ENCODE data around the gene FBL. TPM values are rescaled to one million over a fixed set of nuclear protein-coding genes. Genes with fewer than 3 reads are reported as not detected.
"Not testable (repeated sequence)": the region's sequence is repeated elsewhere in the genome, so short reads cannot be mapped to it uniquely, and the experiment has no call there.

The FBL gene
- 575 and 717 TPM in 2 replicates for total RNA-seq (2014; rRNA removed; shearing (Covaris generic))

DNA sequence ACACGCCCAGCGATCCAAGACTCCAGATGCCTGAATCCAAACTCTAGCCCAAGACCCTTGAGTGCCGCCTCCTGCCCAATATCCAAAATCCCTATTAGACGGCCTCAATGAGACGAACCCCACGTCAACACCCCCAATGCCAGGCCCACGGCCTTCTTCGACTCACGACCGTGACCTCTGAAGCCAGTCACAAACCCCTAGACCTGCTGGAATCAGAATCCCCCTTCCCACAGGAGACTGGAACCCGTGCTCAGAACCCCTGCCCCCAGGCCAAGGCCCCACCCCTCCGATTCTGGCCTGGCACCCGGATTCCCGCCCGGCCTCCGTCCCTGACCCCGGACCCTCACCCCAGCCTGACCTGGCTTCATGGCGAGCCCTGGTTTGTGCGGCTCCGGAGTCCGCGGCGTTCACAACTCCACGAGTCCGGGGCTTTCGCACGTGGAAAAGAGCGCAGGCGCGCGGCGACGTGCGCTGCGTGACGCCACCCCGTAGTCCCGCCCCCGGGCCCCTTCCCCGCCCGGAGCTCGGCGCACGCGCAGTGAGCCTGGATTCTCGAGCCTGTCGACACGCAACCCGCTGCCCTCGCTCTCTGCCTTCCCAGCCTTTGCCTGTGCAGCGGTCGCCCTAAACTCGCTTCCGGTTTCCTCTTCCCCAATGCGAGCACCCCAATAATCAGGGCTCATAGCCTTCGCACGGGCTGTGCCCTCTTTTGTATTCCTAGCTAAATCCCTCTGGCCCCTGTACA lies at the start of gene FBL:
FBL (minus strand) TSS at position 447 of the 745 bp plus-strand sequence; CDS start at position 368, 79 bp downstream.
- peak; percentile 99 for DNase-seq (ENCODE audit: low spot score)

DNA sequence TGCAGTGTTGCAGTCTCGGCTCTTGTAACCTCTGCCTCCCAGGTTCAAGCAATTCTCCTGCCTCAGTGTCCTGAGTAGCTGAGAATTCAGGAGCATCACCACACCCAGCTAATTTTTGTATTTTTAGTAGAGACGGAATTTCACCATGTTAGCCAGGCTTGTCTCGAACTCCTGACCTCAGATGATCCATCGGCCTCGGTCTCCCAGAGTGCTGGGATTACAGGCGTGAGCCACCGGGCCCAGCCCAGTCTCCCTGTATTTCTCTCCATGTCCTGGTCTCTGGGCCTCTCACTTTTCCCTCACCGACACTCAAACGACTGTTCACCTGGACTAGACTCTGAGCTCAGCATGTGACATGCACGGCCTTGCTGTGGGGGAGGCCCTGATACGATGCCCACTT lies 48.9 kb upstream of the FBL start:
- DNase-seq (ENCODE audit: low spot score) = not testable (repeated sequence)

DNA sequence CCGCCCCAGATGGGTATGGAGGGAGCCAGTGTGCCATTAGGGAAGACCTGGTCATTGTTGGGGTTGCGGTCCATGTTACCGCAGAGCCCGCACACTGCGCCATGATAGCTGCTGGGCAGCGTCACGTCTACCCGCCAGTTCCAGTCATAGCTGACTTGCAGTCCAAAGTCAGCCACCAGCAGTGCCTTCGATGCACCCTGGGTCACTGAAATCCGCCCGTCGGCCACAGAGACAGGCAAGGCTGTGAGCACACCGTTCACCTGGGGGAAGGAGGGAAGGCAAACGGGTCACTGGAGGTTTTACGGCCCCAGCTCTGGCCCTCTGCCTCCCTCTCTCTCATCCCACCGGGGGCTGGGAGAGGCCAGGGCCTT lies 48.0 kb upstream of the FBL start:
- not testable (repeated sequence) for DNase-seq (ENCODE audit: low spot score)

DNA sequence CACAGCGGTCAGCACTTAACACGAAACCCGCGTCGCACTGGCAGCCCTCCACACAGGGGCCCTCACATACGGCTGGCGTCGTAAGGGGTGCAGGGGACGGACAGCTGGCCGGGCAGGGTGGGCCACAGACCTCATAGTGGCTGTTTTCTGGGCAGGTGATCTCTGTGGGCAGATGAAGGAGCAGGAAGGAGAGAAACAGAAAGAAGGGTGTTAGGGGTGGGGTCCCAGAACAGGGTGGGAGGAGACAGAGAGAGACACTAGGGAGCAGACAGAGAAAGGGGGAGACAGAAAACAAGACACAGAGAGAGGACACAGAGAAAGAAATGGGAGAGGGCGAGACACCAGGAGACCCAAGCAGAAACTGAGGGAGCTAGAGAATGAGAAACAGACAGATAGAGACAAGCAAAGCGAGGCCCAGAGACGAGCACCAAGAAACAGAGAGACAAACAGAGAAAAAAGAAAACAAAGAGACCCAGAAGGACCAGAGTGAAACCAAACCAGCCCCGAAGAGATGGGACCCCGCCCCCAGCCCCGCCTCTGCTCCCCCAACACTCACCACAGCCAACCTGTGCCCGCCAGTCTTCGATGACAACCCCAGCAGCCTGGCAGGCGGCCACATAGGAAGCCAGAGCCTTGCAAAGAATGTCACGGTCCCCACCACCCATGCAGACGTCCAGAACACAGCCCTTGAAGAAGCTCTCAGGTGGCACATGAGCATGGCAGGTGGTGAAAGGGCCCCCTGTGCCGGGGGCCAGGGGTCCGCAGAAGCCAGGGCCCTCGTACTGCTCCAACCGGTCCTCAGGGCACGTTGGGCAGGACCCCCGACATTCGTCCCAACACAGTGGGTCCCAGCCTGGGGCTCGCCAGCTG lies 47.4 kb upstream of the FBL start:
- DNase-seq (ENCODE audit: low spot score) = not testable (repeated sequence)

GRCh38 chr19:39892506-39892902 lies 46.3 kb upstream of the FBL start:
- DNase-seq (ENCODE audit: low spot score) = not testable (repeated sequence)

DNA sequence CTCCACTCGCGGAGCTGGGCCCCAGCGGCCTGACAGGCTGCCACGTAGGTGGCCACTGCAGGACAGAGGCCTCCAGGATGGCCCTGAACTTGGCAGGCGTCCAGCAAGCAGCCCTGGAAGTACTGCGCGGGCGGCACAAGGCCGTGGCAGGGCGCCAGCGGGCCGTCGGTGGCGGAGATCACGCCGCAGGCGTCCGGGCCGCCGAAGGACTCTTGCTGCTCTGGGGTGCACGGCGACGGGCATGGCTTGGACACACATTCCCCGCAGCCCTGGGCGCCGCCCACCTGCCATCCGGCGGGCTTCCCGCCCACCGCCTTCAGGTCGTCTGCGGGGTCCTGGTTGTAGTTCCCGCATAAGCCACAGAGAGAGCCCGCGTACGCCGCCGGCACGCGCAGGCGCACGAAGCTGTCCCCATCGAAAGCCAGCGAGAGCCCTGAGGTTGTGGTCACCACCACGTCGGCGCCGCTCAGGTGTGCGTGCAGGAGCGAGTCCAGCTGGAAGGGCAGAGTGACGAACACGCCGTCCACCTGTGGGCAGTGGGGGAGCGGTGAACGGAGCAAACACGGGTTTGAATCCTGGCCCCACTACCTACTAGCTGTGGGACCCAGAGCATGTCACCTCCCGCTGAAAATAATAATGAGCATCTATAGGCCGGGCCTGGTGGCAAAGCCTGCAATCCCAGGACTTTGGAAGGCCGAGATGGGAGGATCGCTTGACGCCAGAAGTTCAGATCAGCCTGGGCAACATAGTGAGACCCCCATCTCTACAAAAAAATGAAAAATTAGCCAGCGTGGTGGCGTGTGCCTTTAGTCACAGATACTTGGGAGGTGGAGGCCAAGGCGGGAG lies 45.7 kb upstream of the FBL start:
- DNase-seq (ENCODE audit: low spot score) = not testable (repeated sequence)

DNA sequence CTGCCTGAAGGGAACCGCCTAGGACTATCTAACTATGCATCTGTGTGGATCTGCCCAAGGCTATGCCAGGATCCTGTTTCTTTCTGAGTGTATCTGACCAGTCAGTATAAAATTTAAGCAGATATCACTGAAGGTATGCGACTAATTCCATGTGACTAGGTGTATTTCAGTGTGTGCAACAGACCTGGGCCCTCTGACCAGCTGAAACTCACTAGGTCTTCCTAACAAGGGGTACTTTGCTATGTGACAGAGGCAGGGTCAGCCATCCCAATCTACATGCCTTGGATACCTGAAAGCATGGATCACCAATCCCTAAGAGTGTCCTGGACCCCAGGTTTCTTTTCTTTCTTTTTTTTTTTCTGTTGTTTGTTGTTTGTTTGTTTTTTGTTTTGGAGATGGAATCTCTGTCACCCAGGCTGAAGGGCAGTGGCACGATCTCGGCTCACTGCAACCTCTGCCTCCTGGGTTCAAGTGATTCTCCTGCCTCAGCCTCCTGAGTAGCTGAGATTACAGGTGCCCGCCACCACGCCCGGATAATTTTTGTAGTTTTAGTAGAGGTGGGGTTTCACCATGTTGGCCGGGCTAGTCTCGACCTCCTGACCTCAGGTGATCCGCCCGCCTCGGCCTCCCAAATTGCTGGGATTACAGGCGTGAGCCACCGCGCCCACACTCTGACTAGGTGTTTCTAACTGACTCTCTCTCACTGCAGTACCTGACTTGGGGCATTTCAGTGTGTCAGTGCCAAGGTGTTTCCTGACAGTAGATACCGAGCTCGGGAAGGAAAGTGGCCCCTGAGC lies 44.8 kb upstream of the FBL start:
- DNase-seq (ENCODE audit: low spot score) = no peak

DNA sequence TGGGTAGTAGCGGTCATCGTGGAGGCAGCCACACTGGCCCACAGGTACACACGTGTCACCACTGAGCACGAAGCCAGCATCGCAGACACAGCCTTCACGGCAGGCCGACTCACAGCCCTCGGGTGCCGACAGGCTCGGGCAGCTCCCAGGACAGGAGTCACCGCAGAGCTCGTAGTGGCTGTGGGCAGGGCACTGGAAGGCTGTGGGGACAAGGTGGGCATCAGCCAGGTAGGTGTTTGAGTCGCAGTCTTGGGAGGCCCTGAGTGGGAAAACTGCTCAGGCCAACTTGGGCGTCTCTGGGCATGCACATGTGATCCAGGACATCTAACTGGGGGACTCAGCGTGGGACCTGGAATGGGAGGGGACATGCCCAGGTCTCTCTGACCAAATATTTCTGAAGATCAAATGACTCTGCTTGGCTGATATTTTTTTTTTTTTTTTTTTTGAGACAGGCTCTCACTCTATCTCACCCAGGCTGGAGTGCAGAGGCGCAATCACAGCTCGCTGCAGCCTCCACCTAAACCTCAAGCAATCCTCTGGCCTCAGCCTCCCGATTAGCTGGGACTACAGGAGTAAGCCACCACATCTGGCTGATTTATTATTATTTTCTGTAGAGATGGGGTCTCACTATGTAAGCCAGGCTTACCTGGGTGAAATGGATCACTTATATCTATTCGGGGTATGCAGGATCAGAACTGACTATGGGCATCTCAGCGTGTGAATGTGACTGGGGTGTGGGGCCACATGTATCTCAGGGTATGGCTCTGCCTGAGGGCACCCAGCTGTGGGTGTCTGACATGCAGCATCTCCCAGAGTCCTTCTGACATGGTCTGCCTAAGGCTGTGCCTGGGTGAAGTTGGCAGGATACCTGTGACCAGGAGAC lies 43.9 kb upstream of the FBL start:
- DNase-seq (ENCODE audit: low spot score) = not testable (repeated sequence)

GRCh38 chr19:39887456-39887951 lies 41.3 kb upstream of the FBL start:
- DNase-seq (ENCODE audit: low spot score) = not testable (repeated sequence)

DNA sequence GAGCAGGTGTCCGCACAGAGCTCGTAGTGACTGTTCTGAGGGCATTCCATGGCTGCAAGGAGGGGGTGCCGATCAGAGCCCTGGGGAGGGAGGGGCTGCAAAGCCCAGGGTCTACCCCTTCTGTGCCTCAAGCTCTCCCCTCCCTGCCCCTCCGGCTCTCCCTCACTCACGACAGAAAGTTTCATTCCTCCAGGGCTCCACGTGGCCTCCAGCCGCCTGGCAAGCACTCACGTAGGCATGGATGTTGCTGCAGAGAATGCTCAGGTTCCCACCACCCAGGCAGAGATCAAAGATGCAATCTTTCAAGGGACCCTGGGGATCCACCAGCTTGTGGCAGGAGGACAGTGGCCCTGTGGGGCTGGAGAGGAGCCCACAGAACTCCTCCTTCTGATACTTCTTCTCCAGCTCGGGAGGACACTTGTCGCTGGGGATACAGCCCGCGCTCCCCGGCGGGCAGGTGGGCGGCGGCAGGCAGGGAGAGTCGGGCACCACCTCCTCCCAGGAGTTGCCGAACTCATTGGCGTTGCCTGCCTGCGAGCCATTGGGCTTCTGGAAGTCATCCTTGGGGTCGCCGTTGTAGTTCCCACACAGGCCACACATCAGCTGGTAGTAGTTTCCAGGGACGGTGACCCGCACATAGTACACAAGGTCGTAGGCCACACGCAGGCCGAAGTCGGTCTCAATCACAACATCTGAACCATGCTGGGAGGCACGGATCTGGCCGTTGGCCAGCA lies 39.8 kb upstream of the FBL start:
- DNase-seq (ENCODE audit: low spot score) = not testable (repeated sequence)

DNA sequence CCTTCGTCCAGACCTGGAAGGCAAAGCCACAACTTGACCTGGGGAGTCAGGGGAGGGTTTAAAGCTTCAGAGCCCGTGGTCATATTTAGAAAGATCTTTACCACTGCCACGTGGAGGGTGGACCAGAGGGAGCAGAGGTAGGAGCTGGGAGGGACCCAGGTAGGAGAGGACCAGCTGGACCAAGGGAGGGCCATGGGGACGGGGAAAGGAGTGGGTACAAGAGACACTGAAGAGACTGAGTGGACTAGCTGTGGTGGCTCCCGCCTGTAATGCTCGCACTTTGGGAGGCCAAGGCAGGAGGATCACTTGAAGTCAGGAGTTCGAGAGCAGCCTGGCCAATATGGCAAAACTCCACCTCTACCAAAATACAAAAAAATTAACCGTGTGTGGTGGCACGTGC lies 38.5 kb upstream of the FBL start:
- DNase-seq (ENCODE audit: low spot score) = not testable (repeated sequence)

DNA sequence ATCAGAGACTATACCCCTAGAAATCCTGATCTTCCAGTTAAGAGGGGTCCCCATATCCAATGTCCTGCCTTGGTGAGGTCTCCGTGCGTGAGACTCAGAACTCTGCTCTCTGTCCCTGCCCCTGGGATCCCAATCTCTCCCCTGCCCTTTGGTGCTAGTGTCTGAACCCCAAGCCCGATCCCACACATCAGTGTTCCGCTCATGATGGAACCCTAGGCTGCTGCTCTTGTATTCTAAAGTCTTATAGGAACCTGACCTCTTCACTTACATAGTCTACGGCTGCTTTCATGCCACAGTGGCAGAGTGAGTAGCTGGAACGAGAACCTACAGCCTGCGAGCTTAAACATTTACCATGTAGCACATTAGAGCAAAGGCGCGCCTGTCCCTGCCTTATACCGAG lies 36.5 kb upstream of the FBL start:
- not testable (repeated sequence) for DNase-seq (ENCODE audit: low spot score)

- peak; percentile 69 for DNase-seq (ENCODE audit: low spot score)
Measured at GRCh38 chr19:39881495-39882110, 35.4 kb upstream of the FBL start.

DNA sequence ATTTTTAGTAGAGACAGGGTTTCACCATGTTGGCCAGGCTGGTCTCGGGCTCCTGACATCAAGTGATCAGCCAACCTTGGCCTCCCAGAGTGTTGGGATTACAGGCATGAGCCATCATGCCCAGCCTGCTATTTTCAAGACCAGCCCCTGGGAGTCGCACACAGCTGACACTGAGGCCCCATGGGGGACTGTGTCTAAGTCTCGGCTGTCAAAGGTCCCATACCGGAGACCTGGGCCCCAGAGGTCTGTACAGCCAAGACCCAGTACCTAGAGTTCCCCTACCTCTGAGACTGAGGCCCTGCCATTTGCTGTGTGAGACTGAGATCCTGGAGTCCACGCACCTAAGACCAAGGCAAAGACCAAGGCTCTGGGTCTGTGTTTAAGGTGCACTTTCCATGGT lies 34.1 kb upstream of the FBL start:
- not testable (repeated sequence) for DNase-seq (ENCODE audit: low spot score)

- DNase-seq (ENCODE audit: low spot score) = not testable (repeated sequence)
Measured at GRCh38 chr19:39879796-39880195, 33.6 kb upstream of the FBL start.

DNA sequence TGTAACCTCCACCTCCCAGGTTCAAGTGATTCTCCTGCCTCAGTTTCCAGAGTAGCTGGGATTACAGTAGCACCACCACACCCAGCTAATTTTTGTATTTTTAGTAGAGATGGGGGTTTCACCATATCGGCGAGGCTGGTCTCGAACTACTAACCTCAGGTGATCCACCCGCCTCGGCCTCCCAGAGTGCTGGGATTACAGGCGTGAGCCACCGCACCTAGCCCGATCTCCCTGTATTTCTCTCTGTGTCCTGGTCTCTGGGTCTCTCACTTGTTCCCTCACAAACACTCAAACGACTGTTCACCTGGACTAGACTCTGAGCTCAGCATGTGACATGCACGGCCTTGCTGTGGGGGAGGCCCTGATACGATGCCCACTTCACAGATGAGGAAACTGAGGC lies 32.7 kb upstream of the FBL start:
- DNase-seq (ENCODE audit: low spot score) = not testable (repeated sequence)

DNA sequence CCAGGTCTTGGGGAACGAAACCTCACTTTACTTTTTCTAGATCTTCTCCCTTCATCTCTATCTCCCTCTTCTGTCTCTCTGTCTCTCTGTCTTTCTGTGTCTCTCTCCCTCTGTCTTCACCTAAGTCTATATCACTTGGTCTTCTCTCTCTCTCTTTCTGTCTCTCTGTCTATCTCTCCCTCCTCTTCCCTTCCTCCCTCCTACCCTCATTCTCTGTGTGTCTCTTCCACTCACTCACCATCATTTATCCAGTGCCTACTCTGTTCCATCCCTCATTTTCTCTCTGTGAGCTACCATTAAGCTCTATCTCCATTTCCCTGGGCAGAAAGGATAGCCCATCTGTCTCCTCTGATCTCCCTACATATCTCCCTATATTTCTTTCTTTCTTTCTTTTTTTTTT lies 32.2 kb upstream of the FBL start:
- no peak for DNase-seq (ENCODE audit: low spot score)

DNA sequence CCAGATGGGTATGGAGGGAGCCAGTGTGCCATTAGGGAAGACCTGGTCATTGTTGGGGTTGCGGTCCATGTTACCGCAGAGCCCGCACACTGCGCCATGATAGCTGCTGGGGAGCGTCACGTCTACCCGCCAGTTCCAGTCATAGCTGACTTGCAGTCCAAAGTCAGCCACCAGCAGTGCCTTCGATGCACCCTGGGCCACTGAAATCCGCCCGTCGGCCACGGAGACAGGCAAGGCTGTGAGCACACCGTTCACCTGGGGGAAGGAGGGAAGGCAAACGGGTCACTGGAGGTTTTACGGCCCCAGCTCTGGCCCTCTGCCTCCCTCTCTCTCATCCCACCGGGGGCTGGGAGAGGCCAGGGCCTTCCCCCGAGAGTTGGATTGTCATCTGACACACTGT lies 31.8 kb upstream of the FBL start:
- not testable (repeated sequence) for DNase-seq (ENCODE audit: low spot score)

Data from HT-29 (cell line).